Activated B cell treated with CpG ODN at 0.5 μM for 24 hours (primary cell): Measurements from ENCODE around the gene ALPI. TPM values are rescaled to one million over a fixed set of nuclear protein-coding genes. Genes with fewer than 3 reads are reported as not detected.

Experiments
- ATAC-seq: fragments of 200-7000 bp; cut with Tn5 transposase; one replicate; pipeline ENCODE4 v1.10.0; 2021; ENCODE audit warnings: low read depth, mild to moderate bottlenecking, moderate library complexity
- CTCF ChIA-PET: fragments of 350-600 bp; sonication (Branson Sonifier 250); formaldehyde crosslinking; loops from one replicate; lab custom pipeline; 2021; ENCODE audit warnings: antibody characterized with exemption; lab: Charles Lee
- POLR2A ChIA-PET: fragments of 350-600 bp; sonication (Branson Sonifier 250); formaldehyde crosslinking; loops from one replicate; lab custom pipeline; 2021; ENCODE audit warnings: antibody characterized with exemption; lab: Charles Lee
- DNase-seq: peaks from one replicate; pipeline ENCODE4 v3.0.0; 2022
- H3K27ac Mint-ChIP-seq: one replicate; pipeline ENCODE4 v1.8.0; 2020; ENCODE audit warnings: mixed read lengths
- H3K27me3 Mint-ChIP-seq: one replicate; pipeline ENCODE4 v1.8.0; 2021; ENCODE audit warnings: mixed read lengths
- H3K36me3 Mint-ChIP-seq: one replicate; pipeline ENCODE4 v1.8.0; 2021; ENCODE audit warnings: low read depth, mixed read lengths
- H3K4me1 Mint-ChIP-seq: one replicate; pipeline ENCODE4 v1.8.0; 2021; ENCODE audit warnings: mixed read lengths
- H3K4me3 Mint-ChIP-seq: one replicate; pipeline ENCODE4 v1.8.0; 2020; ENCODE audit warnings: mild to moderate bottlenecking, mixed read lengths
- H3K9me3 Mint-ChIP-seq: one replicate; pipeline ENCODE4 v1.8.0; 2020; ENCODE audit warnings: mixed read lengths
- CTCF ChIP-seq: fragments of 200-600 bp; IDR thresholded peaks from one replicate; pipeline ENCODE4 v1.8.0; 2022; ENCODE audit warnings: antibody characterized with exemption, mild to moderate bottlenecking
- intact Hi-C: fragments of 100-400 bp; cut with micrococcal nuclease; formaldehyde crosslinking; loops from one replicate; pipeline ENCODE4 v1.15.1; 2024
- total RNA-seq: library from RNA; stranded (reverse); gene quantifications from 2 replicates; pipeline ENCODE4 v1.2.3, GENCODE V29; 2022

Gene ALPI
- total RNA-seq, 1 donor from 2014 or later: not detected

- Mint-ChIP-seq H3K27me3 (peaks cover 29% of the 10 kb centered on the region), H3K36me3 (no peaks in the 10 kb centered on the region), H3K4me1 (peaks cover 21% of the 10 kb centered on the region), H3K9me3 (no peaks in the 10 kb centered on the region), H3K27ac (no peak overlapping the region), H3K4me3 (no peak overlapping the region)
- DNase-seq (no peak), ATAC-seq (no peak)
- POLR2A ChIA-PET: no interaction called here
- no peak for TF ChIP-seq CTCF
- CTCF ChIA-PET: no interaction called here
- intact Hi-C loops: no loop called here
These were observed 39.2 kb upstream of the ALPI start for GRCh38 chr2:232416521-232417470.

- ATAC-seq (no peak), DNase-seq (no peak)
- Mint-ChIP-seq H3K9me3 (no peaks in the 10 kb centered on the region), H3K27ac (no peak overlapping the region), H3K27me3 (peaks cover 32% of the 10 kb centered on the region), H3K36me3 (no peaks in the 10 kb centered on the region), H3K4me3 (no peak overlapping the region), H3K4me1 (peaks cover 19% of the 10 kb centered on the region)
- ChIA-PET POLR2A (no interaction called here), CTCF (no interaction called here)
- no peak for TF ChIP-seq CTCF
- intact Hi-C loops: no loop called here
These were observed 38.5 kb upstream of the ALPI start for GRCh38 chr2:232417489-232417888.

- ATAC-seq (no peak), DNase-seq (no peak)
- Mint-ChIP-seq H3K27me3 (peaks cover 37% of the 10 kb centered on the region), H3K36me3 (no peaks in the 10 kb centered on the region), H3K4me1 (peaks cover 16% of the 10 kb centered on the region), H3K27ac (no peak overlapping the region), H3K4me3 (no peak overlapping the region), H3K9me3 (no peaks in the 10 kb centered on the region)
- no peak for TF ChIP-seq CTCF
- POLR2A ChIA-PET: no interaction called here
- intact Hi-C loops: no loop called here
- CTCF ChIA-PET: no interaction called here
These were observed 37.9 kb upstream of the ALPI start for GRCh38 chr2:232418056-232418455.

- ChIA-PET CTCF (no interaction called here), POLR2A (no interaction called here)
- ATAC-seq (no peak), DNase-seq (no peak)
- peak overlapping the region; percentile 46 for H3K4me3 Mint-ChIP-seq
- H3K9me3 Mint-ChIP-seq: no peaks in the 10 kb centered on the region
- H3K4me1 Mint-ChIP-seq: peaks cover 11% of the 10 kb centered on the region
- H3K27ac Mint-ChIP-seq: no peak overlapping the region
- H3K36me3 Mint-ChIP-seq: no peaks in the 10 kb centered on the region
- peaks cover 34% of the 10 kb centered on the region for H3K27me3 Mint-ChIP-seq
- TF ChIP-seq CTCF: no peak
- intact Hi-C loops: no loop called here
These were observed 37.3 kb upstream of the ALPI start for GRCh38 chr2:232418466-232419244.
